GM18499 (cell line): ENCODE measurements around the gene APOM.
A peak's percentile ranks its signal among the peaks of the same experiment; 100 is the strongest.

Experiments
- ATAC-seq: cut with Tn5 transposase; IDR thresholded peaks from one replicate; pipeline ENCODE4 v1.9.1; 2021; ENCODE audit warnings: moderate number of reproducible peaks; ENCODE audit not compliant: insufficient read depth, unreplicated experiment

APOM gene

DNA sequence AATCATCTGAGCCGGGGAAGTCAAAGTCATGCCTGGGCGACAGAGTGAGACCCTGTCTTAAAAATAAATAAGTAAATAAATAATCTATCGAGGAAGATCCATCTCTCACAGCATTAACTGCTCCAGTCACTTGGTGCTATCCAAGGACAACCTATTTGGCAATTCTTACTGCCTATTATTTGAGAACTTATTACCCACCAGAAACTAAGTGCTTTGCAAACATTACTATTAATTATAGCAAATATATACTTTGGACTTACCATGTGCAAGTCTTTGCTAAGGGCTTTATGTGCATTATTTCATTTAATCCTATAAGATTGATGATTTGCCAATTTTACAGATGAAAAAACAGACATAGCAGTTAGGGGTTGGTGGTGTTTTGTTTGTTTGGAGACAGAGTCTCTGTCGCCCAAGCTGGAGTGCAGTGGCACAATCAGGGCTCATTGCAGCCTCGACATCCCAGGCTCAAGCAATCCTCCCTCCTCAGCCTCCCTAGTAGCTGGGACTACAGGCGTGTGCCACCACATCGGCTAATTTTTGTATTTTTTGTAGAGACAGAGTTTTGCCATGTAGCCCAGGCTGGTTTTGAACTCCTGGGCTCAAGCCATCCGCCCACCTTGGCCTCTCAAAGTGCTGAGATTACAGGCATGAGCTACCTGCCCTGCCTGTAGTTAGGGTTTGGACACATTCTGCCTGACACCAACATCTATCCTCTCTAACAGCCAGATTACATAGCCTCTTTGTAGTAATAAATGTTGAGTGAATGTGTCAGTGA, 933 bp upstream of the APOM start:
- no peak for ATAC-seq

- ATAC-seq = no peak
Measured at GRCh38 chr6:31657406-31658157, 1.9 kb downstream of the APOM start.

DNA sequence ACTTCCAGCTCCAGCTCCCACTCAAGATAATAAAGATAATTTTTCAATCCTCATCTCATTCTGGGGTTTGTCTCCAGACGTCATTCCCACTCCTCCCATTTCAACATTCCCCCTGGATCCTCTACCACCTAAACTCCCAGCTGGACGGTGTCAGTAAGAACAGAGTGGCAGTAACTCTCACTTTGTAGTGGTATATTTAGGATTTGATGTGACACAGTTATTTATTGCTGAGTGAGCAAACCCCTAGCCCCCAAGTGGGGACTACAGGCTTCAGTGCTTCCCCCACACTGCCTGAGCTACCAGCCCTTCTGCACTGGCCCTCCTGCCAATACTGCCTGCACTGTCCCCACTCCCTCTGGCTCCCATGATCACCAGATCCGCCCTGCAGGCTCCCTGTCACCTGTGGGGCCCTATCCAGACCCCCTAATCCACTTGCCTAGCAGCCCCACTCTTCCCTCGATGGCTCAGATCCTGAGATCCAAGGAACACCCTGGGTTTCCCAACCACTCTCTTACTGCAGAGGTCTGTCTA, 2.5 kb downstream of the APOM start:
- no peak for ATAC-seq

DNA sequence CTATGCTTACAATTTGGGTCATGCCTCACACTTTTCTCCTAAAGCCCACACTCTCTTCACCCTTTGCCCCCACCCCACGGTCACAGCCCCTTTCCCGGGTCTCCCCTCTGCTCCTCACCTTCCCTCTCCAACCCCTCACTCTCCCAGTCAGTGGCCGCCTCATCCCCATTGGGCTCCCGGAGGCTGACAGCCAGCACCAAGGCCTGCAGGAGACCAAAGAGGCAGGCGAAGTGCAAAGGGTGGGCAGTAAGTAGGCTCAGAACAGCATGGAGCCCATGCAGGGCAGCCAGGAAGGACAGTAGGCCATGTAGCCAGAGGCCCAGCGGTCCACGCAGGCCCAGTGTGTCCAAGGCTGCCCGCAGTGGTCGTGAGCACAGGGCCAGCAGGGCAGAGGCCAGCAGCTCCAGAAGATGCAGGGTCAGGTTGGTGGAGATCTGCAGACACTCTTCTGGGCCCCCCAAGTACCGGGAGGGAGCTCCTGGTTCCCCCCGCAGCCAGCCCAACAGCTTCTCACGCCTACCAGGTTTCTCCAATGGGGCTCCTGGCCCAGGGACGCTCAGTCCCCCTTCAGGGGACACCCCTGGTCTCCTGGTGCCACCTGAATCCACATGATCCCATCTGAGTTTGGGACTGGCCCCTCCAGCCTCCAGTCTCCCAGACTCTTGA, 3.4 kb downstream of the APOM start:
- ATAC-seq = no peak

DNA sequence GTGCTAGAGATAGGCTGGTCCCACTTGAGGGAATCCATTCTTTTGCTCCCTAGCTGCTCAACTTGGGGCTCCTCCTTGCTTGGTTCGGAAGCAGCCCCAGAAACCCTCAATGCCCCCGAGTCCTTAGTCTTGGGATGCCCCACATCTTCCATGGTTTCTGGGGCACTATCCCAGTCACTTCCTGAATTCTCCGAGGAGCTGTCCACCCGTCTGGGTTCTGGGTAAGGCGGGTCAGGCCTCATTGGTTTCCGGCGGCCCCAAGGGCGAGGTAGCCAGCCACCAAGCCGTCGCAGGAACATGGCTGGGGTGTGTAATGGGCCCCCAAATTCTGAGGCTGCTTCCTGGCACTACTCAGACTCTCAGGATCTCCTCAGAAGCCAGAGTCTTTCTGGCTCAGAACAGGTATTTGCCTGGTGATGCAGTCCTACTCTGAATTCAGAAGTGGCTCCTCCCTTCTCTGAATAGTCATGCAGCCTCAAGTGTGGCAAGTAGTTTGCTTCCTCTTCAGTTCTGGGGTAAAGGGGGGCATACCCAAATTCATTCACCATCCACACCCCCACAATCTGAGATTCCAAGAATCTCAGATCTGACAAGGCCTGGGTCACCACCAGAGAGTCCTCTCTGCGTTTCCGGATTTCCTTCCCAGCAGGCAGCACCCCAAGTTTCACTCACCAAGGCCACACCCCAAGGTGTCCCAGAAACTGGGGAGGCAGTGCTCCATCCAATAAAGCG, 4.1 kb downstream of the APOM start:
- no peak for ATAC-seq

DNA sequence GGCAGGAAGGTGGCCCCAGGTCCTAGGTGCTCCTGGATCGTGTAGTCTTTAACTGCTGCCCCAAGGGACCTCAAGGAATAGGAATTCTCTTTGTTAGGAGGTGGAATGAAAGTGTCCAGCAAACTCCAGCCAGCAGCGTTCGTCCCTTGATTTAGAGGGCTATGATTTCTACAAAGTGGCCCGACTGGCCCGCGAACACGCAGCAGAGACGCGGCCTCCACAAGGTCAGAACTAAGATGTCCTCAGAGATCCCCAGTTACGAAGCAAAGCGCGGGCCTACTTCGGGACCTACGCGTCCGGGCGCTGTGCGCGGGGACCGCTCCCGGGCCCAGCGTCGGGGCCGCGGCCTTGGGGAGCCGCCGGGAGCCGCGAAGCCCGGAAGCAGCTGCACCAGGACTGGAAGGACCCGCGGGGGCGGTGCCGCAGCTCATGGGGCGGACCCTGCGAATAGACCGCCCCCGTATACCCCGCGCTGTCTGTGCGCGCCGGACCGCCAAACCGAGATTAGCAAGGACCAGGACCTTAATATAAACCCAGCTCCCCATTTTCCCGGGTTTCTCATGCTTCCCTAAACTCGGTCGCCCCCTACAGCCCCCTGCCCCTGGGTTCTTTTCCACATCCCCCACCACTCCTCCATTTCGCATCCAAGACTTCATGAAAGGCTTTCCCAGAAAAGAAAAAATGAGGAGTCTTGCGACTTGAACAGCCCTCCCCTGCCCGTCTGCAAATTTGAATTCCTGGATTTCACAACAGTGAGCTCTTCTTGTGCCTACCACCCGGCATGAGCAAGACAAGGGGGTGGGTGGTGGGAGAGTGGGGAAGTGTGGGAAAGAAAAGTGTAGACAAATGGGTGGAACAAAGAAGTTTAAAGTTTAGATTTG, 4.9 kb downstream of the APOM start, which contains the start of gene C6orf47:
Gene C6orf47, minus strand, starts transcription at position 398 of the 881 bp plus-strand sequence. CDS start 831 bp downstream, outside the sequence.
- no peak for ATAC-seq

GRCh38 chr6:31661262-31662123, 5.8 kb downstream of the APOM start:
- no peak for ATAC-seq

- no peak for ATAC-seq
Measured at GRCh38 chr6:31662124-31662723, 6.5 kb downstream of the APOM start.

- ATAC-seq = no peak
Measured at GRCh38 chr6:31663126-31663960, 7.6 kb downstream of the APOM start.

- ATAC-seq = no peak
Measured at GRCh38 chr6:31663961-31664789, 8.5 kb downstream of the APOM start.

GRCh38 chr6:31664790-31665500, 9.3 kb downstream of the APOM start, which contains the start of gene GPANK1:
GPANK1 (minus strand) TSS chr6:31664997; CDS start chr6:31664478, 519 bp downstream.
- ATAC-seq = no peak

GRCh38 chr6:31665501-31666336, 10.0 kb downstream of the APOM start, which contains the start of gene CSNK2B:
CSNK2B (plus strand) TSS chr6:31666080; CDS start chr6:31666832, 752 bp downstream.
- ATAC-seq = peak; percentile 51

GRCh38 chr6:31666337-31666965, 10.8 kb downstream of the APOM start:
- ATAC-seq = no peak

GRCh38 chr6:31669676-31670075, 14.0 kb downstream of the APOM start, which contains the start of gene LY6G5B:
LY6G5B (plus strand) TSS chr6:31669976; CDS start chr6:31670951, 975 bp downstream.
- no peak for ATAC-seq
